WERI-Rb-1 (cell line): ENCODE measurements around the gene BNIPL.

Source experiments
- DNase-seq: peaks from one replicate; pipeline ENCODE4 v3.0.0-alpha.2; 2020
- H3K27ac ChIP-seq: fragments of 250-450 bp; sonication (Bioruptor Pico); 2 replicates; pipeline ENCODE4 v1.5.1; 2020; ENCODE audit warnings: mild to moderate bottlenecking, moderate library complexity
- H3K27me3 ChIP-seq: fragments of 250-450 bp; sonication (Bioruptor Pico); 2 replicates; pipeline ENCODE4 v1.5.1; 2021; ENCODE audit warnings: mild to moderate bottlenecking, low read depth, moderate library complexity; ENCODE audit not compliant: insufficient read depth, severe bottlenecking
- H3K36me3 ChIP-seq: fragments of 250-450 bp; sonication (Bioruptor Pico); 2 replicates; pipeline ENCODE4 v1.5.1; 2020; ENCODE audit warnings: mild to moderate bottlenecking, moderate library complexity
- H3K4me3 ChIP-seq: 2 replicates; pipeline ENCODE4 v1.5.1; 2011; ENCODE audit warnings: low read depth, mild to moderate bottlenecking, control low read depth, low read length
- H3K9me3 ChIP-seq: fragments of 250-450 bp; sonication (Bioruptor Pico); 2 replicates; pipeline ENCODE4 v1.5.1; 2021; ENCODE audit warnings: mild to moderate bottlenecking, moderate library complexity; ENCODE audit not compliant: severe bottlenecking
- CTCF ChIP-seq: IDR thresholded peaks from 2 replicates; pipeline ENCODE4 v1.5.1; 2011; ENCODE audit warnings: low read depth, mild to moderate bottlenecking, control low read depth, inconsistent platforms, low read length

The BNIPL gene

GRCh38 chr1:151002051-151002450 lies 34.3 kb upstream of the BNIPL start:
- no peak for TF ChIP-seq CTCF
- no peak overlapping the region for H3K27ac ChIP-seq
- H3K36me3 ChIP-seq = peaks cover 38% of the 10 kb centered on the region
- H3K9me3 ChIP-seq = no peaks in the 10 kb centered on the region
- no peaks in the 10 kb centered on the region for H3K27me3 ChIP-seq
- DNase-seq = no peak
- H3K4me3 ChIP-seq = no peak overlapping the region

- no peaks in the 10 kb centered on the region for H3K9me3 ChIP-seq
- no peaks in the 10 kb centered on the region for H3K27me3 ChIP-seq
- no peak overlapping the region for H3K27ac ChIP-seq
- no peak for DNase-seq
- H3K4me3 ChIP-seq = no peak overlapping the region
- TF ChIP-seq CTCF = no peak
- H3K36me3 ChIP-seq = peaks cover 32% of the 10 kb centered on the region
These were observed 33.8 kb upstream of the BNIPL start for GRCh38 chr1:151002611-151003010.

GRCh38 chr1:151003180-151003579 lies 33.2 kb upstream of the BNIPL start:
- TF ChIP-seq CTCF = no peak
- Histone ChIP-seq H3K9me3 (no peaks in the 10 kb centered on the region), H3K36me3 (peaks cover 28% of the 10 kb centered on the region), H3K27ac (no peak overlapping the region), H3K27me3 (no peaks in the 10 kb centered on the region), H3K4me3 (no peak overlapping the region)
- DNase-seq = no peak

GRCh38 chr1:151005729-151006319 lies 30.6 kb upstream of the BNIPL start:
- Histone ChIP-seq H3K9me3 (no peaks in the 10 kb centered on the region), H3K36me3 (peaks cover 18% of the 10 kb centered on the region), H3K27ac (peak overlapping the region; percentile 71), H3K4me3 (peak overlapping the region; percentile 70), H3K27me3 (no peaks in the 10 kb centered on the region)
- no peak for TF ChIP-seq CTCF
- DNase-seq = no peak

GRCh38 chr1:151006327-151007052 lies 29.9 kb upstream of the BNIPL start, which contains the start of gene MINDY1:
Gene MINDY1, minus strand, starts transcription at chr1:151006902. Its CDS starts 4,285 bp downstream, at chr1:151002617.
- Histone ChIP-seq H3K27me3 (no peaks in the 10 kb centered on the region), H3K27ac (peak within 1 kb of the TSS; percentile 71), H3K4me3 (peak within 1 kb of the TSS; percentile 70), H3K9me3 (no peaks in the 10 kb centered on the region), H3K36me3 (peaks cover 20% of the 10 kb centered on the region)
- TF ChIP-seq CTCF = peak; percentile 95
- DNase-seq = peak; percentile 95

GRCh38 chr1:151007853-151008243 lies 28.5 kb upstream of the BNIPL start:
- no peaks in the 10 kb centered on the region for H3K9me3 ChIP-seq
- H3K4me3 ChIP-seq = peak overlapping the region; percentile 76
- peak overlapping the region; percentile 1 for H3K27ac ChIP-seq
- H3K27me3 ChIP-seq = no peaks in the 10 kb centered on the region
- no peak for DNase-seq
- no peak for TF ChIP-seq CTCF
- H3K36me3 ChIP-seq = peaks cover 10% of the 10 kb centered on the region
